GM18867 (cell line): Measurements from ENCODE around the gene ARL16.

Source experiments
- ATAC-seq: cut with Tn5 transposase; IDR thresholded peaks from one replicate; pipeline ENCODE4 v1.9.1; 2021; ENCODE audit warnings: mild to moderate bottlenecking, moderate library complexity; ENCODE audit not compliant: unreplicated experiment

ARL16 gene, protein sequence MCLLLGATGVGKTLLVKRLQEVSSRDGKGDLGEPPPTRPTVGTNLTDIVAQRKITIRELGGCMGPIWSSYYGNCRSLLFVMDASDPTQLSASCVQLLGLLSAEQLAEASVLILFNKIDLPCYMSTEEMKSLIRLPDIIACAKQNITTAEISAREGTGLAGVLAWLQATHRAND

DNA sequence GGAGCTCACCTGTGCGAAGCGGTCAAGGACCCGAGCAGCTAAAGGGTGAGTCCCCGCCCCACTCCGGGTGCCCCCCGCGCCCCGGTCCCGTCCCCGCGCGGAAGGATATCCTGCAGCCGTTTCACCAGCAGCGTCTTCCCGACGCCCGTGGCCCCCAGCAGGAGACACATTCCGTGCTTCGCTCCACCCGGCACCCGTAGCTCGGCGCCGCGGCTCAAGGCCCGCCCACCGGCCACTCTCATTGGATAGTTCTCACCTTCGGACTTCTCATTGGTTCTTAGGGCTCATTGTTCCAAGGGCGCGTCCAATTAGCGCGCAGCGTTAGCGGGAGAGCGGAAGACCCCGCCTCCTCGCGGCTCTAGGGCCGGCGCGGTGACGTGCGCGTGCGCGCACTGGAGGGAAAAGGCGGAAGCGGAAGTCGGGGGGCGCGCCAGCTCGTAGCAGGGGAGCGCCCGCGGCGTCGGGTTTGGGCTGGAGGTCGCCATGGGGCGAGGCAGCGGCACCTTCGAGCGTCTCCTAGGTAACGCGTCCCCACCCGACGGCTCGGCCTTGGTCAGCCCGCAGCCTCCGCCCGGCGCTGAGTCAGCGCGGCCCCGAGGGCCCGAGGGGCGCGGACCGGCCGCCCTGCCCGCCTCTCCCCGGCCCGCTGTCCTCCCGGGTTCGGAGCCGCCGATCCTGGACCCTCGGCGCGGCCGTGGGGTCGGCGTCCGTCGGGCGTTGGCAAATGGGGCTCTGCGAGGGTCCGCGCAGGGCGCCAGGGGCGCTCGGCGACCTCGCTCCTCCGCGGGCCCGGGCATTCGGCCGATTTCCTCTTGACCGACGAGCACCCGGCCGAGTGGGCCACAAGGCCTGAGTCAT lies at the start of gene ARL16, which contains the start of gene HGS:
Gene ARL16, minus strand, starts transcription at position 214 of the 858 bp plus-strand sequence. Its CDS starts 44 bp downstream, at position 170.
Gene HGS, plus strand, starts transcription at position 428 of the 858 bp plus-strand sequence. Its CDS starts 56 bp downstream, at position 484.
- peak; percentile 90 for ATAC-seq

DNA sequence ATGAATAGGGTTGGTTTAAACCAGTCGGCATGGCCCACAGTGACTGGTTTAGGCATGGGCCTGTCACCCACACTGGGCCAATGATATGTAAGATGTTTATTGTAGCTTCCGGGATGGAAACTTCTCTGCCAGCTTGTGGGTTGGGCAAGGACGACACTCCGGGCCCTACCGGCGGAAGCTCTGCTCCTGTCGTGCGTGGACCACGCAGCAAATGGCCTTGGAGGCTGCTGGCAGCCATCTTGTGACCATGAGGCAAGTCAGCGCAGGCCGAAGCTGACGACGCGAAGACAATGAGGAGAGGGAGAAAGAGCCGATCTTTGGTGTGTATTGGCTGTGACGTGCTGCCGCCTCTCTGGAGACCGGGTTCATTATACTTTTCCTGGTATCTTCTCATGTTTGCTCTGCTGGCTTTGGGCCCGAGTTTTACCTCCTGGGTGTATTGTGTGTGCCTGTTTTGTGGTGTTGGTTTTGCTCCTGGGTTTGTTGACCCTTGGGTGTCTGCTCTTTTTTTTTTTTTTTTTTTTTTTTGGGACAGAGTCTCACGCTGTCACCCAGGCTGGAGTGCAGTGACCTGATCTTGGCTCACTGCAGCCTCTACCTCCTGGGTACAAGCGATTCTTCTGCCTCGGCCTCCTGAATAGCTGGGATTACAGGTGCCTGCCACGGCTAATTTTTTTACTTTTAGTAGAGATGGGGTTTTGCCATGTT lies 43.9 kb upstream of the ARL16 start:
- no peak for ATAC-seq

DNA sequence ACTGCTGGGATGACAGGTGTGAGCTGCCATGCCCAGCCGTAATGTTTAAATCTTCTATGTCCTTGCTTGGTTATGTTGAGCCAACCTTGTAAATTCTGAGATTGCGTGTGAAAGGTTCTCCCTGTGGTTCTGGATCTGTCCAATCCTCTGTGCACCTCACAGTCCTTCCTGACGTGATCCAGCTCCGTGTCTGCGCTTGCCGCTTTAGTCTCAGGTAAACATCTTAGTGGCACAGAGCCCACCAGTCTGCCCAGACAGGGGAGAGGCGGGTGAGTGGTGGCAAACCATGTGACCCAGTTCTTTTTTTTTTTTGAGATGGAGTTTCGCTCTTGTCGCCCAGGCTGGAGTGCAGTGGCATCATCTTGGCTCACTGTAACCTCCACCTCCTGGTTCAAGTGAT lies 42.4 kb upstream of the ARL16 start:
- no peak for ATAC-seq

DNA sequence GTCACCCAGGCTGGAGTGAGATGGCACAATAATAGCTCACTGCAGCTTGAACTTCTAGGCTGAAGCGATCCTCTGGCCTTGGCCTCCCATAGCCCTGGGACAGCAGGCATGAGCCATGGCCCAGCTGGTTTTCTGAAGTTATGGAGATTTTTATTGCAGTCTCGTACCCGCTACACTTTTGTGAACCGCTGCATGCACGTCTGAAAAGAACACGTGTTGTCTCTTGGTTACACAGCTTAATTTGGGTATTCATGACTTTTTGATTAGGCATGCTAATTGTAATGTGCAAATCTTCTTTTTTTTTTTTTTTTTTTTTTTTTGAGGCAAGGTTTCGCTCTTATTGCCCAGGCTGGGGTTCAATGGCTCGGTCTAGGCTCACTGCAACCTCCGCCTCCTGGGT lies 41.8 kb upstream of the ARL16 start:
- no peak for ATAC-seq

DNA sequence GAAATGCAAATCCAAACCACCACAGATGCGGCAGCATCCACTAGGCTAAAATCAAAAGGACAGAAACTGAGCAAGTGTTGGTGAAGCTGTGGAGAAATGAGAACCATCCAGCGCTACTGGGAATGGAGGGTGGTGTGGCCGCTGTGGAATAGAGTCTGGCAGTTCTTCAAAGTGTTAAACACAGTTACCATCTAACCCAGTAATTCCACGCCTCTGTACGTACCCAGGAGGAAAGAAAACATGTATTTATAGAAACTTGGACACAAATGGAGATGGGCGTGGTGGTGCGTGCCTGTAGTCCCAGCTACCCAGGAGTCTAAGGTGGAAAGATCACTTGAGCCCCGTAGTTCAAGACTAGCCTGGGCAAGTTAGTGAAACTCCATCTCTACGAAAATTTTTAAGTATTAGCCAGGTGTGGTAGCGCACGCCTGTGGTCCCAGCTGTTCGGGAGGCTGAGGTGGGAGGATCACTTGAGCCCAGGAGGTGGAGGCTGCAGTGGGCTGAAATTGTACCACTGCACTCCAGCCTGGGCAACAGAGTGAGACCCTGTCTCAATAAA lies 40.1 kb upstream of the ARL16 start:
- ATAC-seq = no peak

DNA sequence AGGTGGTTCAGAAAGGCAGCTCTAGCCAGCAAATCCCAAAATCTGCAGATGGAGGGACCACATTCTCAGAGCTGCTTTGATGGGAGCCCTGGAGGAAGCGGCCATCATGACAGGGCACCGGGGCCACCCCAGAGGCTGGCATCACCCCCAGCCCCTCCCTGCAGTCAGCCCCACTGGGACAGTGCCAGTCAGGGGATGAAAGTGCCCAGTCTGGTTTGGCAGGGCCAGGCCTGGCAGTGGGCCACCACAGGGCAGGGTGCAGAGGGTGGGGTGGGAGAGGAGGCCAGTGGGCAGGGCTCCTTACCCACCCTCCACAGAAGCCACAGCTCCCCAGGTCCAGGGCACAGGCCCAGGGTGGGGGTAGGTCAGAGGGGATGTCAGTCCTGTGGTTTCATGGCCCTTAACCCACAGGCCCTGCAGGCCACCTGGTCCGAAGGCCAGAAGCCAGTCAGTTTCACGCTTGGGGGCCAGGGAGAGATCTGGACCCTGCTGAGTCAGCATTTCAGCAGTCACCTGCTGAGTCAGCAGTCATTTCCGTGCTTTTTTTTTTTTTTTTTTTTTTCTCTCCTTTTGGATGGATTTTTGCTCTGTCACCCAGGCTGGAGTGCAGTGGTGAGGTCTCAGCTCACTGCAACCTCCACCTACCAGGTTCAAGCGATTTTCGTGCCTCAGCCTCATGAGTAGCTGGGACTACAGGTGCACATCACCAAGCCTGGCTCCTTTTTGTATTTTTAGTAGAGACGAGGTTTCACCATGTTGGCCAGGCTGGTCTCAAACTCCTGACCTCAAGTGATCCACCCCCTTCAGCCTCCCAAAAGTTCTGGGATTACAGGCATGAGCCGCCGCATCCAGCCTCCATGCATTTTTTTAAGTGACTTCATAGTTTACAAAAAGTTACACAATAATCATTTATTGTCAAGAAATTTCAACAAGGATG lies 38.9 kb upstream of the ARL16 start:
- ATAC-seq = no peak

DNA sequence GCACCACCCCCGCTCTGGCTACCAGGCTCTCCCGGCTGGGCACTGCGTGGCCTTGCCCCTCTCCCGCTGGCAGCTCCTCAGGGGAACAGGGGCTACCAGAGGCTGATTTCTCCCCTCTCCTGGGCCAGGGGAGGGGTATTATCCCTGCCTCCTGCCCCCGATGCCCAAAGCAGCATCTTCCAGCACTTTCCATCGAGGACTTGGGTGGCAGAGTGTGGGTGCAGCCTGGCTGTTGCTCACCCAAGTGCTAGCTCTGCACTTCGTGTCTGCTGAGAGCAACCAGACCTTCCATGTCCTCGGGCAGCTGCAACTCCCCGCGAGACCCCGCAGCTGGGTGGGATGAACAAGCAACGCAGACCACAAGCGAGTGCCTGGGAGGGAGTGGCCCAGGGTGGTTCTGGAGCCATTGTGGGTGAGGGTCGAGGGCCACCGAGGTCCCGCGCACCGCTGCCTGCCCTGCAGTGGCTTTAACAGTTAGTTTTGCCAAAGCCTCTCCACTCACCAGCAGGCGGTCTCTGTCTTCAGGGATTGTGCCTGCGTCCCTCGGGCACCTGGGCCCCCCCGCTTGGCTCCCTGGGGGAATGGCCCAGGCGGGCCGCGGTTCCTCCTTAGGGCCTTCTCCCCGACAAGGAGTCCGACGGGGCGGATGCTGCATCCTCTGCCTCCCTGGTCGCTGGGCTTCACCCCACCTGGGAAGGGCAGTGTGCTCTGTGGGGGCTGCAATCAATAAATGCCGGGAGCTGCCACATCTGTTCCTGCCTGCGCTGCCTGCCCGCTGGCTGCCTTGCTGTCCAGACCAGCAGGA lies 36.9 kb upstream of the ARL16 start:
- no peak for ATAC-seq

DNA sequence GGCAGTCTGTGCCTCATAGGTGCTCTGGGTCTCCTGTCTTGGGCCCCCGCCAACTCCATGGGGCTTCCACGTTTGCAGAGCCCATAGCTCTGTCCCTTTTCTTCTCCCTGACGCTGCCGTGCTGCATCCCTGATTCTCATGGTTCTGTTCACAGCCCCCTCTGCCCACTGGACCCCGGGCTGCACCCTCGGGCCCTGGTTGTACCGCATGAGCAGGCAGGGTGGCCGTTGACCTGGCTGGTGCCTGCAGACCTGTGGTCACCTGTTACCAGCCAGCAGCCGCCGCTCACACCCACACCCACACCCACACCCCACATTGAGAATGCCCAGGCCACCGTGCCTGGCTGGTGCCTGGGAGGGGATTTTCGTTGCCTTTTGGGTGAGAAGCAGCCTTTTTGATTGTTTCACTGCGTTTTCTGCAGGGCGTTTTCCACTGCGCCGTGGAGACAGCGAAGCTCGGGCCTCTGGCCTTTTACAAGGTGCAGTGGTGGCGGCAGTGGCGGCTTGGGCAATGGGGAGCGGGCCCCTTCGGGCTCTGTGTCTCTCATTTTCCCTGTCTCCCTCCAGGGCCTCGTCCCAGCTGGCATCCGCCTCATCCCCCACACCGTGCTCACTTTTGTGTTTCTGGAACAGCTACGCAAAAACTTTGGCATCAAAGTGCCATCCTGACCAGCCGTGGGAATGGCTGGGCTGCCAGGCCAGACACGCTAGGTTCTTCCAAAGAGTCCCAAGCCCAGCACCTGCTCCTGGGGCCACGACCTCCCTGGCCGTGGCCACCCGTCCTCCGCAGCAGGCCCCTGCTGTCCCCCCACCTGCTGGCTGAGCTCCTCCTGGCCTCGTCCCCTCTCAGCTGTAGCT lies 36.0 kb upstream of the ARL16 start:
- ATAC-seq = no peak

DNA sequence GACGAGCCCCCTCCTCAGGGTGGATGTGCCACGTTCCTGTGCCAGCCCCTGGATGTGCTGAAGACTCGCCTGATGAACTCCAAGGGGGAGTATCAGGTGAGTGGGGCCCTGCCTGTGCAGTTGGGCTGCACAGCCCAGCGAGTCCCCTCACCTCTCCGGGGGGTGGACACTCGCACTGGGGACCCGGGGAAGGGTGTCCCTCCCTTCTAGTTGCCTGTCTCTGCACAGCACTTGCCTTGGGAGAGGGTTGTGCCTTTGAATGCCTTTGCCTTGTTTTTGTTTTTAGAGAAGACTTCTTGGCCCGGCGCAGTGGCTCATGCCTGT lies 34.1 kb upstream of the ARL16 start:
- no peak for ATAC-seq

DNA sequence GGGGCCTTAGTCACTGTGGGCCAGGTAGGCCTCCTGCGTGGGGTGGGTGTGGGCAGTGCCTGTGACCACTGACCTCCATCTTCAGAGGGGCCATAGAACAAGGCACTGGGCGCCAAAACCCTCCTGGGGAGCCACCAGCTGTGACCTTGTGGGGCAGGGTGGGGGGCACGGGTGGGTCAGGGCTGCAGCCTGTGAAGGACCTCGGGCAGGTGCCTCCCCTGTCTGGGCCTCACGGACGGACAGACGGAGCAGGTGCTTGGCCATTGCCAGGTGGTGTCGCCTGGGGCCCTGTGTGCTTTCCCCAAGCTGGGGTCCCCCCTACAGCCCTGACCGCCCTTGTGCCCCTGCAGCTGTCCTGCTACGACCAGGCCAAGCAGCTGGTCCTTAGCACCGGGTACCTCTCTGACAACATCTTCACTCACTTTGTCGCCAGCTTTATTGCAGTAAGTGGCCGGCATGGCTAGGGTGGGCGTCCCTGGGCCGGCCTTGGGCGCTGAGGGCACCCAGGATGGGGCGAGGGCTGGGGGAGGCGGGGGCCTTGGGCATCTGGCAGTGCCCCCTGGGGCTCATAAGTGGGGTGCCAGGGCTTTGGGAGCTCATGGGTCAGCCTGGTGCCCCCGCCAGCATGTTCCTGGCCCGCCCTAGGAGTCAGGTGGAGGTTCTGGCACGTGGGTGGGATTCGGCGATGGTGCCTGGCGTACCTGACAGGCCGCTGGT lies 33.6 kb upstream of the ARL16 start:
- no peak for ATAC-seq

DNA sequence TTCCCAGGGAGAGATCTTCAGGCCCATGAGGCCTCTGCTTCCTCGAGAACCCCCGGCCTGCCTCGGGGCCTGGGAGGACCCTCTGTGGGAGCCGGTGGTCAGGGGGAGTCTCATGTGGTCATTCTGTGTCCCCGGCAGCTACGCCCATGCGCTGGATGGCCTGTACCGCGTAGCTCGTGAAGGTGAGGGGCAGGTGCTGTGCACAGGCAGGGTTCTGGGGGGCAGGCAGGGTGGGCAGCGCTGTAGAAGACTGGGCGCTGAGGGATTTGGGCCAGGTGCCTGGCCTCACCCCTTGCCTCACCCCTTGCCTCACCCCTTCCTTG lies 33.0 kb upstream of the ARL16 start:
- no peak for ATAC-seq

DNA sequence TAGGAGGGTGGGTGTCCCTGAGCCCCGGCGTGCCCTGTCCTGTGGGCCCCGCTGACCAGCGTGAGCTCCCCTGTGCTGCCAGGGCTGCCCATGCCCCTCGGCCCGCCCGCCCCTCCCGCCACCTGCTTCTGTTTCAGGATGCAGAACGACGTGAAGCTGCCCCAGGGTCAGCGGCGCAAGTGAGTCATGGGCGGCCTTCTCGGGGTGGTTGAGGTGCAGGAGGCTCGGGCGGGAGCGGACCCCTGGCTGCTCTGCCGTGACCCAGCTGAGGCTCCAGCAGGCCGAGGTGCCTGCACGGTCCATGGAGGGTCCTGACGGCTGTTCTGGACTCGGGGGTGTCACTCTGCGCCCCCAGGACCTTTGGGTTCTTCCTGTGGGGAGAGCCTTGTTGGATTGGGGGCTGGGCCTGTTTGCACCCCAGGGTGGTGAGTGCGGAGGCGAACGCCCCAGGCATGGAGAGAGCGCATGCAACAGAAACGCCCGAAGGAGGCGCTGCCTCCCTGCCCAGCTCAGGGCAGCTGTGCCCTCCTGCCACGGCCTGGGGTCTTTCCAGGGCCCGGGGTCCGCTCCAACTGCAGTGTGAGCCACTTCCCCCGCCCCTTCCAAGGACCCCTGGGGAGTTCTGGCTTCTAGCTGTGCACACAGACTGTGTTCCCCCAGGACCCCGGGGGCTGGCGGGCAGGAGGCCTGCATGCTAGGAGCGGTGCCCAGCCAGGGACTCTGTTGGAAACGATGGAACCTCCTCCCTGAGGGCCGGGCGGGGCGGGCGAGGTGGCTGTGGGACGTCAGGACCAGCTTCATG lies 32.5 kb upstream of the ARL16 start:
- no peak for ATAC-seq

DNA sequence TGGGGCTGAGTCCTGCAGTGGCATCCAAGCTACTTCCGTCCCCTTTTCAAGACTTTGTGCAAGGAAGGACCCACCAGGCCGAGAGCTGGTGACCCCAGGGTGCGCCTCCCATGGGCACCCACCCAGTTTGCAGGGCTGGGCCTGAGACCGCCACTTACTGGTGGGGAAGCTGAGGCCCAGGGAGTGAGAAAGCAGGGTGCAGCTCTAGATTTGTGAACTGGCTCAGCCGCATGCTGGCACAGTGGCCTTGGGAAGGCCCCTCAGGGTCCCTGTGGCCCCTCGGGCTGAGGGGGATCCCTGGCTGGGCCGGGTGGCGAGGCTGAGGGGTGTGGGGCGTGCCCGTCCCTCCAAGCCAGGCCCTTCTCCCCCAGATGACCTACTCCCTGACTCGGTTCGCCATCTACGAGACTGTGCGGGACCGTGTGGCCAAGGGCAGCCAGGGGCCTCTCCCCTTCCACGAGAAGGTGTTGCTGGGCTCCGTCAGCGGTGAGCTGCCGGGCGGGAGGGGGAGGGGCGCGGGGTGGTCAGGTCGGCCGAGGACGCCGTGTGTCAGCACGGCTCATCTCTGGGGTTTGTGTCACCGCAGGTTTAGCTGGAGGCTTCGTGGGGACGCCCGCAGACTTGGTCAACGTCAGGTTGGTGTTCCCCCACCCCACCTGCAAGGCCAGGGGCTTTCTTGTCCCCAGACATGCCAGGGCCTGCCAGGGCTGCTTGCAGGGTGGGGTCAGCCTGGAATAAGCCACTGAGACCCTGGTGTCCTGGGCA lies 31.7 kb upstream of the ARL16 start:
- ATAC-seq = no peak

DNA sequence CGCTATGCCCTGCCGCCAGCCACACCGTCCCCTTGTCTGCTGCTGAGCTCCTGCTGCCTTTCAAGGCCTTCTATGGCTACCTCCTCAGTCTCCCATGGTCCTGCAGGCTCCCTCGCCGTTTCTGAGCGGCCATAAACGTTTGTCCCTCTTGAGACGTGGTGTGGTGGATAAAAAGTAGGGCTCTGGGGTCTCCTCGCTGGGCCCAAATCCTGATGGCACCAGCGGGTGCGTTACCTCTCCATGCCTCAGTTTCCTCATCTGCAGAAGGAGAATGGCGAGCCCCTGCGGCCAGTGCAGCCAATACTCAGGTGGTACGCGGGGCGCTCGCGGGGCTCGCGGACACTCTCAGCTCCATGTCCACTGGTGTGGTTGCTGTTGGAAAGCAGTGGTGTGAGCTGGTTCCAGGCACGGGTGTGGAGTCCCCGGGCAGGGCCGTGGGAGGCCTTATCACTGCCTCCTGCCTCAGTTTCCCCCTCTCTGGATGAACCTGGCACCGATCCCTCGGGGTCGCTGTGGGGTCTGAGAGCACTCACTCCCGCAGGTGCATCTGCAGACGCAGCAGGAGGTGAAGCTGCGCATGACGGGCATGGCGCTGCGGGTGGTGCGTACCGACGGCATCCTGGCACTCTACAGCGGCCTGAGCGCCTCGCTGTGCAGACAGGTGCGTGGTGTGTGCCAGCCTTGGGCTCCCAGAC lies 31.0 kb upstream of the ARL16 start:
- no peak for ATAC-seq

DNA sequence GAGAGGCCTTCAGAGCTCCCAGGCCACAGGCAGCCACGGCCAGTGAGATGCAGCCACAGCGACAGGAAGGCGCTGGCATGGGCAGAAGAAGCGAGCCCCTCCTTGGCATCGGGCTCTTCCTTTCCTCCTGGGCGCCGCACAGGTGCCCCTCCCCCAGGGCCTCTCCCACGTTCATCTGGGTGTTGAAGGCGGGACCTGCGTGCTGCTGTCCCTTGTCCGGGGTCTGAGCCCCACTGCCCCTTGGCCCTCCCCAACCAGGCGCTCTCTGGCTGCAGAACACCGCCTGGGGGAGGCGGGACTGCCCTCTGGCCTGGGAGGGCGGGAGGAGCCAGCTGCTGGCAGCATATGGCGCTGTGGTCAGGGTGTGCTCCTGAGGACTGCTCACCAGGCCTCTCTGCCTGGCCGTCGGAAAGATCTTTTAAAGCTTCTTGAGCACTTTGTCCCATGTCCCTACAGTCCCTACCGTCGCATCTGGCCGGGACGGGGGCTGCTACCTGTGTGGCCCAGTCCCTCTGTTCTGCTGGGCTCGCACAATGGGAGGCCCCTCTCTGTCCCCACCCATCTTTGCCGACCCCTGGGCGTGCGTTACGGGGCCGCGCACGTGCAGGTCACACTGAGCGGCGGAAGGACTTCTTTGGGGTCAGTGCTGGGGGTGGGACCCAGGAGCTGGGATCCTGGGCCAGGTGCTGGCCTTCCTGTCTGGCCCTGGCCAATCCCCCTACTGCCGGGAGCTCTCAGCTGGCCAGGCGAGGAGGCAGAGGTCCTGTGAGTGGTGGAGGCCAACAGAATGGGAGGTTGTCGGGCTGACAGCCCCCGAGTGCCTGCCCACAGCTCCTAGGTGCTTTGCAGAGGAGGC lies 30.2 kb upstream of the ARL16 start:
- ATAC-seq = no peak
